Bronchial smooth muscle cell (primary cell): ENCODE measurements around the gene CXorf66. TPM values are rescaled to one million over a fixed set of nuclear protein-coding genes. Genes with fewer than 3 reads are reported as not detected.

Experiments used
- total RNA-seq: library from RNA; depleted of rRNA; stranded (reverse); fragments of >200 nt; gene quantifications from 2 replicates; pipeline ENCODE4 v1.2.1, GENCODE V29; 2014

Gene CXorf66
- not detected in 2 replicates for total RNA-seq

GRCh38 chrX:139965421-139965820, at the start of gene CXorf66:
Gene CXorf66 (minus strand): TSS chrX:139965521. CDS start chrX:139965496, 25 bp downstream.

GRCh38 chrX:139932901-139933796, 32.2 kb downstream of the CXorf66 start, which contains the start of gene ATP11C:
Gene ATP11C (minus strand): TSS chrX:139933053. CDS start chrX:139932042, 1,011 bp downstream.

Other genes with a start within 250 kb of the CXorf66 start
- gene ATP11C, start 32.5 kb downstream of the CXorf66 start, total RNA-seq, result 24.5 and 49.3 TPM in 2 replicates